Measurements from ENCODE around the gene ZMYND8. TPM values are rescaled to one million over a fixed set of nuclear protein-coding genes. Genes with fewer than 3 reads are reported as not detected.

Gene ZMYND8
- total RNA-seq, 4 donors from 2014 or later: 29.7 to 42.4 (median 30.9) TPM

DNA sequence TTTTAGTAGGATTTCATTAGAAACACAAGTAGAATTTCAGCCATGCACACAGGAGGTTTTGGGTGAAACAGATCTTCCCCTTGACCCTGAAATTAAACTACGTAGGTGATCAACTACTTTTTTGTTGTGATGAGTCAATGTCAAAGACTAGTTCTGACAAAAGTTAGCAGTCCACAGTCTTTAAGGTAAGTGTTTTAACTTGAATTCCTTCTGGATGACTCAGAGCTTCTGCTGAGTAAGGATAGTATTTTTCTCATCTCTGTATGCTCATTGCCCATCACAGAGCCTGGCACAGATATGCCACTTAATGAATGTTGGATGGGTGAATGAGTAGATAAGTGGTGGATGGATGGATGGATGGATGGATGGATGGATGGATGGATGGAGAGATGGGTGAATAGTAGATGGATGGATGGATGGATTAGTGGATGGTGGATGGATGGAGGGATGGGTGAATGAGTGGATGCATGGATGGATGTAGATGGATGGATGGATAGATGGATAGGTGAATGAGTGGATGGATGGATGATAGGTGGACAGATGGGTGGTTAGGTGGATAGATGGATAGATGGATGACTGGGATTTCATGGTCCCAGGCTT lies 165.3 kb downstream of the ZMYND8 start:
- Histone ChIP-seq H3K27ac (no peak overlapping the region), H3K4me1 (peaks cover 0 to 1% of the 10 kb centered on the region in 2 donors), H3K36me3 (no peaks in the 10 kb centered on the region), H3K4me3 (replicated peaks in 1 of 3) (no peak overlapping the region), H3K27me3 (no peaks in the 10 kb centered on the region), H3K9me3 (no peaks in the 10 kb centered on the region)
- TF ChIP-seq, protein P1, sequence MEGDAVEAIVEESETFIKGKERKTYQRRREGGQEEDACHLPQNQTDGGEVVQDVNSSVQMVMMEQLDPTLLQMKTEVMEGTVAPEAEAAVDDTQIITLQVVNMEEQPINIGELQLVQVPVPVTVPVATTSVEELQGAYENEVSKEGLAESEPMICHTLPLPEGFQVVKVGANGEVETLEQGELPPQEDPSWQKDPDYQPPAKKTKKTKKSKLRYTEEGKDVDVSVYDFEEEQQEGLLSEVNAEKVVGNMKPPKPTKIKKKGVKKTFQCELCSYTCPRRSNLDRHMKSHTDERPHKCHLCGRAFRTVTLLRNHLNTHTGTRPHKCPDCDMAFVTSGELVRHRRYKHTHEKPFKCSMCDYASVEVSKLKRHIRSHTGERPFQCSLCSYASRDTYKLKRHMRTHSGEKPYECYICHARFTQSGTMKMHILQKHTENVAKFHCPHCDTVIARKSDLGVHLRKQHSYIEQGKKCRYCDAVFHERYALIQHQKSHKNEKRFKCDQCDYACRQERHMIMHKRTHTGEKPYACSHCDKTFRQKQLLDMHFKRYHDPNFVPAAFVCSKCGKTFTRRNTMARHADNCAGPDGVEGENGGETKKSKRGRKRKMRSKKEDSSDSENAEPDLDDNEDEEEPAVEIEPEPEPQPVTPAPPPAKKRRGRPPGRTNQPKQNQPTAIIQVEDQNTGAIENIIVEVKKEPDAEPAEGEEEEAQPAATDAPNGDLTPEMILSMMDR (IDR thresholded peaks at IDR 0.05): no peak
- TF ChIP-seq POLR2A (IDR thresholded peaks at IDR 0.05): no peak
- 88 to 89% methylated on average over 1 of the region's 1 CpG for WGBS, 2 donors
- intact Hi-C loops (cut with DNase I): loop anchor here (10.0 kb wide), 1 partner anchor 74 kb away; no protein-coding TSS in a partner anchor
- no peak for DNase-seq

DNA sequence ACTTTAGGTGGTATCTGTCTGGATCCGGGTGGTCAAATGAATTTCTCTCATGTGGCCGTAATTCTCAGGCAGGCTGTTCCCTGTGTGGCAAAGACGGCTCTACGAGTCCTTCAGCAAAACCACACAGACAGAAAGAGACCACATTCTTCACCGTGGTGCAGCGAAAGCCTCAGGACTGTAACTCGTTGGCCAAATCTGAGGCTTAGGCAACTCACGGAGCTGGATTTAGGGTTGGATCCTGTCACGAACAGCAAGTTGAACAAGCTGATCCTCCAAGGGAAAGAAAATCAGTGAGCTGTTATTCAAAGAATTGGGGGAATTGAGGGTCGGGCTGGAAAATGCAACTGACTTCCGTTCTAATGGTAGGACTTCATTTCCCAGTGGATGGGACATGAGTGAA lies 167.4 kb downstream of the ZMYND8 start:
- H3K4me1 ChIP-seq: no peaks in the 10 kb centered on the region
- H3K36me3 ChIP-seq: no peaks in the 10 kb centered on the region
- no peak for DNase-seq
- no peak overlapping the region for H3K27ac ChIP-seq
- no peaks in the 10 kb centered on the region for H3K27me3 ChIP-seq
- H3K9me3 ChIP-seq: no peaks in the 10 kb centered on the region
- TF ChIP-seq, protein P1 (IDR thresholded peaks at IDR 0.05): no peak
- TF ChIP-seq POLR2A (IDR thresholded peaks at IDR 0.05): no peak
- intact Hi-C loops (cut with DNase I): no loop called here
- no peak overlapping the region for H3K4me3 ChIP-seq (replicated peaks in 1 of 3)
- WGBS, 2 donors: 74 to 83% methylated on average over 11 of the region's 11 CpGs

DNA sequence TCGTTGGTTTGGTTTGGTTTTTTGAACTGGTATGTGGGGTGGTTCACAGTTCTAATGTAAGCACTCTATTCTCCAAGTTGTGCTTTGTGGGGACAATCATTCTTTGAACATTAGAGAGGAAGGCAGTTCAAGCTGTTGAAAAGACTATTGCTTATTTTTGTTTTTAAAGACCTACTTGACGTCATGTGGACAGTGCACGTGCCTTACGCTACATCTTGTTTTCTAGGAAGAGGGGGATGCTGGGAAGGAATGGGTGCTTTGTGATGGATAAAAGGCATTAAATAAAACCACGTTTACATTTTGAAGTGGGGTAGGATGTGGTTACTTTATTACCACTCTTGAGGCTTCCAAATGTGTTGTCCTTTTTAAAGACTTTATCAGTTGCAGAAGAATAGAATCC lies 168.0 kb downstream of the ZMYND8 start:
- H3K27me3 ChIP-seq: no peaks in the 10 kb centered on the region
- no peak overlapping the region for H3K27ac ChIP-seq
- no peak for DNase-seq
- H3K4me1 ChIP-seq: no peaks in the 10 kb centered on the region
- H3K36me3 ChIP-seq: no peaks in the 10 kb centered on the region
- H3K4me3 ChIP-seq (replicated peaks in 1 of 3): no peak overlapping the region
- no peaks in the 10 kb centered on the region for H3K9me3 ChIP-seq
- intact Hi-C loops (cut with DNase I): no loop called here
- TF ChIP-seq, protein P1 (IDR thresholded peaks at IDR 0.05): no peak
- no peak for TF ChIP-seq POLR2A (IDR thresholded peaks at IDR 0.05)
- WGBS, 2 donors: 61 to 66% methylated on average over 5 of the region's 5 CpGs

DNA sequence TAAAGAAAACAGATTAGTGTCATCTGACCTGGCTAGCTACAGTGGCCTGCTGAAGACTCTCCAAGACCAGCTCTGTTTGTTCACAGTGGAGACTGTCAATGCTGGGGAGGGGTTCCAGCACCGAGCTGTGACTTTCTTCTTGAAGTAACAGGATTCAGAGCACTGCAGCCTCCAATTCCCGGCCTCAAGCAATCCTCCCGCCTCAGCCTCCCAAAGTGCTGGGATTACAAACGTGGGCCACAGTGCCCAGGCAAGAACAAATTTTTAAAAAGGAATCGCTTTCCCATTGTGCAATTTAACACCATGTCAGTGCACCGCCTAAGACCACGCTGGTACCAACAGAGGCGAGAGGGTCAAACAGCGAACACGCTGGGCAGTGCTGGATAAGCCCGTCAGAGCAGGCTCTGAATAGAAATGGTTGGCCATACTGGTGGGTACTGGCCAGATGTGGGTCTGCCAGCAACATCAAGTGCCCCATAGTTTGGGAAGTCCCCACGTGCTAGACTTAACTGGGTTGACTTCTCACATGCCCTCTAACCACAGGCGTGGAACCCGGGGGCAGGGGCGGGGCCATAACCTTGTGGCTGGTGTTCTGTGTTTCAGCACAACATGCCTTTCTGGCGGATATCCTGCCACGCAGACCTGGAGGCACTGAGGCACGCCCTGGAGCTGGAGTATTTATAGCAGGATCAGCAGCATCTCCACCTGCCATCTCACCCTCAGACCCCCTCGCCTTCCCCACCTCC lies 168.9 kb downstream of the ZMYND8 start:
- H3K27ac ChIP-seq: no peak overlapping the region
- no peaks in the 10 kb centered on the region for H3K9me3 ChIP-seq
- no peak overlapping the region for H3K4me3 ChIP-seq (replicated peaks in 1 of 3)
- peaks cover 0 to 4% of the 10 kb centered on the region in 2 donors for H3K36me3 ChIP-seq
- intact Hi-C loops (cut with DNase I): no loop called here
- TF ChIP-seq, protein P1 (IDR thresholded peaks at IDR 0.05): no peak
- TF ChIP-seq POLR2A (IDR thresholded peaks at IDR 0.05): no peak
- H3K4me1 ChIP-seq: no peaks in the 10 kb centered on the region
- no peak for DNase-seq
- no peaks in the 10 kb centered on the region for H3K27me3 ChIP-seq
- WGBS, 2 donors: 80 to 96% methylated on average over 13 to 15 of the region's 19 CpGs

DNA sequence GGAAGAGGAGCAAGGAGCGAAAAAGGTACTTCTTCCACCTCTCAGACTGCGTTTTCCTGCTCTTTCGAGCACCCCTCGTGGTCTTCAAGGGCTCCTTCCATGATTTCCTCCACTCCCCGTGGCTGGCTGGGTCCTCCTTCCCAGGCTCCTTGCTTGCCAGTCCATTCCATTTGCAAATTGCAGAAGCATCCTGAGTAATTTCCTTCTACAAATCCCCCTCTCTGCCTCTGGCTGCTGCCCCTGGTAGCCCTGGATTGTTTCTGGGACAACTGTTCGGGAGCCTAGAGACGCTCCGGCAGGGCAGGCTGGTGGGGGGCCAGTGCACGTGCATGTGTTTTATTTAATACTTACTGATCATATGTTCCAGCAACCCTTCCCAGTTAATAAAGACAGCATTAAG lies 173.1 kb downstream of the ZMYND8 start:
- no peaks in the 10 kb centered on the region for H3K9me3 ChIP-seq
- DNase-seq: no peak
- WGBS, 2 donors: 66 to 74% methylated on average over 9 of the region's 9 CpGs
- H3K27me3 ChIP-seq: no peaks in the 10 kb centered on the region
- no peak overlapping the region for H3K27ac ChIP-seq
- no peak overlapping the region for H3K4me3 ChIP-seq (replicated peaks in 1 of 3)
- H3K4me1 ChIP-seq: no peaks in the 10 kb centered on the region
- peaks cover 0 to 4% of the 10 kb centered on the region in 2 donors for H3K36me3 ChIP-seq
- intact Hi-C loops (cut with DNase I): no loop called here
- TF ChIP-seq, protein P1 (IDR thresholded peaks at IDR 0.05): no peak
- TF ChIP-seq POLR2A (IDR thresholded peaks at IDR 0.05): no peak

All from thyroid gland (tissue), 4 donors.